ENCODE results near the gene ASXL1.

The ASXL1 gene

GRCh38 chr20:32449057-32449889 lies 91.1 kb downstream of the ASXL1 start:
- Histone ChIP-seq H3F3A (ENCODE audit: insufficient read depth, low read length) (no peaks in the 10 kb centered on the region), H3K4me3 (ENCODE audit: low read depth, low read length, poor library complexity, severe bottlenecking) (no peak overlapping the region), H3K9me3 (ENCODE audit: low read length) (no peaks in the 10 kb centered on the region), H2AFZ (ENCODE audit: low read length) (no peak overlapping the region), H3K9ac (ENCODE audit: low read length) (no peak overlapping the region), H3K79me2 (ENCODE audit: insufficient read depth, low read length) (no peaks in the 10 kb centered on the region), H3K27me3 (ENCODE audit: insufficient read depth, low read length) (no peaks in the 10 kb centered on the region), H3K9me2 (ENCODE audit: low read depth, low read length) (no peaks in the 10 kb centered on the region), H4K20me1 (ENCODE audit: insufficient read depth, low read length) (no peaks in the 10 kb centered on the region), H3K4me1 (ENCODE audit: insufficient read depth, low read length, severe bottlenecking) (no peaks in the 10 kb centered on the region), H3K27ac (ENCODE audit: low read depth, low read length, poor library complexity, severe bottlenecking) (no peak overlapping the region), H3K4me2 (ENCODE audit: low read length) (no peak overlapping the region), H3K36me3 (ENCODE audit: insufficient read depth, low read length) (peaks cover 15% of the 10 kb centered on the region; the same call in 1 of the 2 replicates)
- TF ChIP-seq CTCF (IDR thresholded peaks at IDR 0.05; ENCODE audit: low read length) (no peak), EZH2 (IDR thresholded peaks at IDR 0.05; ENCODE audit: borderline replicate concordance, low read length) (no peak)

GRCh38 chr20:32449890-32450401 lies 91.8 kb downstream of the ASXL1 start:
- H3K4me2 ChIP-seq (ENCODE audit: low read length) = no peak overlapping the region
- H3K27me3 ChIP-seq (ENCODE audit: insufficient read depth, low read length) = no peaks in the 10 kb centered on the region
- no peaks in the 10 kb centered on the region for H3F3A ChIP-seq (ENCODE audit: insufficient read depth, low read length)
- no peaks in the 10 kb centered on the region for H3K4me1 ChIP-seq (ENCODE audit: insufficient read depth, low read length, severe bottlenecking)
- H4K20me1 ChIP-seq (ENCODE audit: insufficient read depth, low read length) = no peaks in the 10 kb centered on the region
- TF ChIP-seq EZH2 (IDR thresholded peaks at IDR 0.05; ENCODE audit: borderline replicate concordance, low read length) (no peak), CTCF (IDR thresholded peaks at IDR 0.05; ENCODE audit: low read length) (no peak)
- no peak overlapping the region for H2AFZ ChIP-seq (ENCODE audit: low read length)
- H3K9me2 ChIP-seq (ENCODE audit: low read depth, low read length) = no peaks in the 10 kb centered on the region
- peaks cover 8% of the 10 kb centered on the region; the same call in 1 of the 2 replicates for H3K36me3 ChIP-seq (ENCODE audit: insufficient read depth, low read length)
- H3K79me2 ChIP-seq (ENCODE audit: insufficient read depth, low read length) = no peaks in the 10 kb centered on the region
- H3K4me3 ChIP-seq (ENCODE audit: low read depth, low read length, poor library complexity, severe bottlenecking) = no peak overlapping the region
- H3K9me3 ChIP-seq (ENCODE audit: low read length) = no peaks in the 10 kb centered on the region
- H3K9ac ChIP-seq (ENCODE audit: low read length) = no peak overlapping the region
- no peak overlapping the region for H3K27ac ChIP-seq (ENCODE audit: low read depth, low read length, poor library complexity, severe bottlenecking)

GRCh38 chr20:32450484-32451061 lies 92.4 kb downstream of the ASXL1 start:
- H3K36me3 ChIP-seq (ENCODE audit: insufficient read depth, low read length) = peaks cover 2% of the 10 kb centered on the region; the same call in 1 of the 2 replicates
- no peaks in the 10 kb centered on the region for H3K27me3 ChIP-seq (ENCODE audit: insufficient read depth, low read length)
- no peak overlapping the region for H3K9ac ChIP-seq (ENCODE audit: low read length)
- H3K9me2 ChIP-seq (ENCODE audit: low read depth, low read length) = no peaks in the 10 kb centered on the region
- TF ChIP-seq EZH2 (IDR thresholded peaks at IDR 0.05; ENCODE audit: borderline replicate concordance, low read length) = no peak
- TF ChIP-seq CTCF (IDR thresholded peaks at IDR 0.05; ENCODE audit: low read length) = no peak
- no peak overlapping the region for H3K4me2 ChIP-seq (ENCODE audit: low read length)
- H4K20me1 ChIP-seq (ENCODE audit: insufficient read depth, low read length) = no peaks in the 10 kb centered on the region
- H3K79me2 ChIP-seq (ENCODE audit: insufficient read depth, low read length) = no peaks in the 10 kb centered on the region
- no peaks in the 10 kb centered on the region for H3K9me3 ChIP-seq (ENCODE audit: low read length)
- no peaks in the 10 kb centered on the region for H3F3A ChIP-seq (ENCODE audit: insufficient read depth, low read length)
- H2AFZ ChIP-seq (ENCODE audit: low read length) = no peak overlapping the region
- H3K4me1 ChIP-seq (ENCODE audit: insufficient read depth, low read length, severe bottlenecking) = no peaks in the 10 kb centered on the region
- H3K27ac ChIP-seq (ENCODE audit: low read depth, low read length, poor library complexity, severe bottlenecking) = no peak overlapping the region
- no peak overlapping the region for H3K4me3 ChIP-seq (ENCODE audit: low read depth, low read length, poor library complexity, severe bottlenecking)
